Peyer's patch (tissue), 4 donors: Measurements from ENCODE around the gene SHOX.

ENCODE experiments used
- POLR2A ChIP-seq, 2 donors: fragments of 450-650 bp; IDR thresholded peaks; one replicate each; pipeline ENCODE4 v1.5.1; 2017; ENCODE audit warnings: antibody characterized with exemption in 2 of 2, mild to moderate bottlenecking in 2 of 2, moderate library complexity in 2 of 2
- TF ChIP-seq, protein P1 (sequence below), 6 experiments: fragments of 450-650 bp in 4 of 6; fragments of 200-600 bp in 2 of 6; sonication (generic) in 1 of 6; IDR thresholded peaks; one replicate each; pipeline ENCODE4 v1.5.1; 2017 to 2019; ENCODE audit warnings: antibody characterized with exemption in 6 of 6, mild to moderate bottlenecking in 3 of 6, moderate library complexity in 1 of 6

DNA sequence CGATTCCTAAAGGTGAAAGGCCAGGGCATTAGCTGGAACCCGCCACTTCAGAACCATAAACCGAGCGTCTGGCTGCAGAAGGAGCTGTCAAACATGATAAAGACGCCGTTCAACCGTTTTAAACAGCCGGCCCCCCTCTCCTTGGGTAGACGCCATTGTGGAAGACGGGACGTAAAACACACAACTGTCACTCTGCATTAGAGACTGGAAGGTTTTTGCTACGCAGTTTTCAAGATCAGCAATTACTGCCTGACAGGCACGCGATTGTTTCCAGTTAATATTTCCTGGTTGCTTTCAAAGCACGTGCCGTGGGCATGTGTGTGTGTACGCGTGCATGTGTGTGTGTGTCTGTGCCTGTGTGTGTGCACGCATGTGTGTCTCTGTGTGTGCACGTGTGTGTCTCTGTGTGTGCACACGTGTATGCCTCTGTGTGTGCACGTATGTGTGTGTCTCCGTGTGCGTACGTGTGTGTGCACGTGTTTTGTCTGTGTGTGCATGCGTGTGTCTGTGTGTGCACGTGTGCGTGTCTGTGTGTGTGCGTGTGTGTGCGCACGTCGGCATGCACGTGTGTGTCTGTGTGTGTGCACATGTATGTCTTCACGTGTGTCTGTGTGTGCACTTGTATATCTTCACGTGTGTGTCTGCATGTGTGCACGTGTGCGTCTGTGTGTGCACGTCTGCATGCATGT lies 48.8 kb downstream of the SHOX start:
- TF ChIP-seq, protein P1, sequence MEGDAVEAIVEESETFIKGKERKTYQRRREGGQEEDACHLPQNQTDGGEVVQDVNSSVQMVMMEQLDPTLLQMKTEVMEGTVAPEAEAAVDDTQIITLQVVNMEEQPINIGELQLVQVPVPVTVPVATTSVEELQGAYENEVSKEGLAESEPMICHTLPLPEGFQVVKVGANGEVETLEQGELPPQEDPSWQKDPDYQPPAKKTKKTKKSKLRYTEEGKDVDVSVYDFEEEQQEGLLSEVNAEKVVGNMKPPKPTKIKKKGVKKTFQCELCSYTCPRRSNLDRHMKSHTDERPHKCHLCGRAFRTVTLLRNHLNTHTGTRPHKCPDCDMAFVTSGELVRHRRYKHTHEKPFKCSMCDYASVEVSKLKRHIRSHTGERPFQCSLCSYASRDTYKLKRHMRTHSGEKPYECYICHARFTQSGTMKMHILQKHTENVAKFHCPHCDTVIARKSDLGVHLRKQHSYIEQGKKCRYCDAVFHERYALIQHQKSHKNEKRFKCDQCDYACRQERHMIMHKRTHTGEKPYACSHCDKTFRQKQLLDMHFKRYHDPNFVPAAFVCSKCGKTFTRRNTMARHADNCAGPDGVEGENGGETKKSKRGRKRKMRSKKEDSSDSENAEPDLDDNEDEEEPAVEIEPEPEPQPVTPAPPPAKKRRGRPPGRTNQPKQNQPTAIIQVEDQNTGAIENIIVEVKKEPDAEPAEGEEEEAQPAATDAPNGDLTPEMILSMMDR (IDR thresholded peaks at IDR 0.05), result no peak
- no peak for TF ChIP-seq POLR2A (IDR thresholded peaks at IDR 0.05)
